Stimulated activated memory B cell treated with anti-CD40 and anti-IgM and Interleukin-4, amounts not matched to agents 10 μg/mL and 1 μg/mL and 100 μg/mL, for 72 hours (primary cell): ENCODE results near the gene RPL28.

Experiments used
- ATAC-seq: fragments of 150-1000 bp; cut with Tn5 transposase; 2 replicates; pipeline ENCODE4 v1.10.0; 2021
- H3K27ac Mint-ChIP-seq: one replicate; pipeline ENCODE4 v1.8.0; 2022; ENCODE audit warnings: mild to moderate bottlenecking, mixed read lengths
- H3K27me3 Mint-ChIP-seq: one replicate; pipeline ENCODE4 v1.8.0; 2022; ENCODE audit warnings: mixed read lengths
- H3K36me3 Mint-ChIP-seq: one replicate; pipeline ENCODE4 v1.8.0; 2022; ENCODE audit warnings: mixed read lengths
- H3K4me1 Mint-ChIP-seq: one replicate; pipeline ENCODE4 v1.8.0; 2022; ENCODE audit warnings: mixed read lengths
- H3K4me3 Mint-ChIP-seq: one replicate; pipeline ENCODE4 v1.8.0; 2022; ENCODE audit warnings: mild to moderate bottlenecking, moderate library complexity, mixed read lengths
- H3K9me3 Mint-ChIP-seq: one replicate; pipeline ENCODE4 v1.8.0; 2022; ENCODE audit warnings: mixed read lengths

Gene RPL28

DNA sequence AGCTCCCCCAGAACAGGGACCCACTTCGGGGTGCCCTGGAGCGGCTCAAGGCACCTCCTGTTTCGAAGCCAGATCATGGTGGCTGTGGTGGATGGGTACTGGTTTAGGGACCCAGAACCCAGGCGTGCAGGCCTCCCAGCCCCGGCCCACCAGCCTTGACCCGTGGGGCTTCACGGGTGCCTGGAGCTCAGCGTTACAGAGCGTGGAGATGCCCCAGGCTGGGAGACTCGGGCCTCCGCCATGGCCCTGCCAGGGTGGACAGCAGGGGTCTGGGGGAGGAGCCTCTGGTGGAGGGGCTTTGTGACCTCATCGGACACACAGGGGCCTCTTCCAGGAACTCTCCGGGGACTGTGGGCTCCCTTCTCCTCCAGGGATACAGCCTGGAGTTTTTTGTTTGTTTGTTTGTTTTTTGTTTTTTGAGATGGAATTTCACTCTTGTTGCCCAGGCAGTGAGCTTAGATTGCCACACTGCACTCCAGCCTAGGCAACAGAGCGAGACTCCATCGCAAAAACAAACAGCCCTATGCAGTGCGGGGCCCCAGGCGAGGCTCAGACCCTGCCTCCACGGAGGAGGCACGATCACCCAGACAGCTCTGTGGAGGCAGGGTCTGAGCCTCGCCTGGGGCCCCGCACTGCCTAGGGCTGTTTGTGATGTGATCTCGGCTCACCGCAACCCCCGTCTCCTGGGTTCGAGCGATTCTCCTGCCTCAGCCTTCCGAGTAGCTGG, 22.6 kb upstream of the RPL28 start, which contains the start of gene GARIN5B:
TSS of gene GARIN5B (minus strand) at position 271 of the 727 bp plus-strand sequence. CDS start at position 77, 194 bp downstream.
- no peak within 1 kb of the TSS for H3K27ac Mint-ChIP-seq

DNA sequence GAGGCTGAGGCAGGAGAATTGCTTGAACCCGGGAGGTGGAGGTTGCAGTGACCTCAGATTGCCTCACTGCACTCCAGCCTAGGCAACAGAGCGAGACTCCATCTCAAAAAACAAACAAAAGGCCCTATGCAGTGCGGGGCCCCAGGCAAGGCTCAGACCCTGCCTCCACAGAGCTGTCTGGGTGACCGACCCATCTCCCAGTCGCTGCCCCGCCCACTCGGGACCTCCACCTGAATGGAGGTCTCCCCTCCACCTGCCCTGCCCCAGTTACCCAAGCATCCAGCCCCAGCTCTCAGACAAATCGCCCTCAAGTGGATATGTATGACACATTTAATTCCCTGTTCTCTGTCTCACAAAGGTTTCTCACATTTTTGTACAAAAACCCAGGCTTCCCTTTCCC, 20.5 kb upstream of the RPL28 start:
- Mint-ChIP-seq H3K9me3 (no peaks in the 10 kb centered on the region), H3K36me3 (no peaks in the 10 kb centered on the region), H3K27ac (no peak overlapping the region), H3K27me3 (peaks cover 82% of the 10 kb centered on the region), H3K4me1 (peaks cover 11% of the 10 kb centered on the region), H3K4me3 (no peak overlapping the region)
- ATAC-seq, result no peak

More for the DNA sequence above, 22.6 kb upstream of the RPL28 start, which contains the start of gene GARIN5B:
- Mint-ChIP-seq H3K9me3 (no peaks in the 10 kb centered on the region), H3K36me3 (no peaks in the 10 kb centered on the region), H3K27me3 (peaks cover 80% of the 10 kb centered on the region), H3K4me1 (no peaks in the 10 kb centered on the region), H3K4me3 (no peak within 1 kb of the TSS)
- no peak for ATAC-seq

DNA sequence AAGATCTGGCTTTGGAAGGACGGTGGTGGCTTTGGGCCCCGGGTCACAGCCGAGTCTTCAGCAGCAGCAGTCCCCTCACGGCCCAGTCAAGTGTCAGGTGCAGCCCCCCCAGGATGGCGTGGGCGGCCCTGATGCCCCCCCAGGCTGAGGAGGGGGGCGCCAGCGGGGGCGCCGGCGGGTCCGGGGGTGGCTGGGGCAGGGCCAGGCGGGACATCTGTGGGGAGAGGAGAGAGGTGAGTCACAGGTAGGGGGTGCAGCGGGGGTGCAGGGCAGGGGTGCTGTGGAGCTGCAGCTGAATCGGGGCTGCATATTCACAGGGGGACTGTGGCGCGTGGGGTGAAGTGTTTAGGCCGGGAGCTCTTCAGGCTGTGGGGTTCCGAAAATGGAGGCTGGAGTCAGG, 19.8 kb upstream of the RPL28 start:
- Mint-ChIP-seq H3K4me1 (peaks cover 11% of the 10 kb centered on the region), H3K4me3 (no peak overlapping the region), H3K27me3 (peaks cover 85% of the 10 kb centered on the region), H3K36me3 (no peaks in the 10 kb centered on the region), H3K27ac (no peak overlapping the region), H3K9me3 (no peaks in the 10 kb centered on the region)
- ATAC-seq, result no peak

DNA sequence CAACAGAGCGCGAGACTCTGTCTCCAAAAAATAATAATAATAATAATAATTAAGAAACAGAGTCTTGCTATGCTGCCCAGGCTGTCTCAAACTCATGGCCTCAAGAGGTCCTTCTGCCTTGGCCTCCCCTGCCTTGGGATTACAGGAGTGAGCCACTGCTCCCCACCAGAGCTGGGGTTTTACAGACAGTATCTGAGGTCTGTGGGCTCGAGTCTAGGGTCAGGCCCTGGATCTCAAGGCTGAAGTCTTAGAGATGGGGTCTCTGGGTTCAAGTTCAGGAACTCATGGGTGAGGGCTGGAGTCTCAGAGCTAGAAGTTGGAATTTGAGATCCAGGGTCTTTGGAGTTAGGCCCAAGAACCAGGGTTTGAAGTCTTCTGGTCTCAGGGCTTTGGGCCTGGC, 18.9 kb upstream of the RPL28 start:
- no peak for ATAC-seq
- no peaks in the 10 kb centered on the region for H3K36me3 Mint-ChIP-seq
- no peak overlapping the region for H3K4me3 Mint-ChIP-seq
- H3K4me1 Mint-ChIP-seq, result peaks cover 11% of the 10 kb centered on the region
- no peaks in the 10 kb centered on the region for H3K9me3 Mint-ChIP-seq
- peaks cover 85% of the 10 kb centered on the region for H3K27me3 Mint-ChIP-seq
- no peak overlapping the region for H3K27ac Mint-ChIP-seq

DNA sequence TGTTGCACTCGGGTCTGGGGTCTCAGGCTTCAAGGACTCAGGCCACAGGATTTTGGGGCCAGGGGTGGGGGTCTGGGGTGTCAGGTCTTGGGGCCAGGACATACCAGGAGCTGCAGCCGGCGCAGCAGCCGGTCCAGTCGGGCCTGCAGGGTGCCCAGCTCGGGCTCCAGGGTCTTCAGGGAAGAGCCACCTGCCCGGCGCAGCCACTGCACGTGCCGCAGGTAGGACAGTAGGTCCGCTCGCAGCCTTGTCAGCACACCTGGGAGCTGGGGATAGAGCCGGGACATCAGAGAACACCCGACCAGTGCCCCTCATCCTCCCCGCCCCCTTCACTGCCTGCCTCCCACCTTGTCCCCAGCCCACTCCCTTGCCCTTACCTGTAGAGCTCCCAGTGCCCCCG, 17.6 kb upstream of the RPL28 start:
- Mint-ChIP-seq H3K27me3 (peaks cover 85% of the 10 kb centered on the region), H3K27ac (no peak overlapping the region), H3K36me3 (no peaks in the 10 kb centered on the region), H3K9me3 (no peaks in the 10 kb centered on the region), H3K4me1 (peaks cover 11% of the 10 kb centered on the region), H3K4me3 (no peak overlapping the region)
- no peak for ATAC-seq

DNA sequence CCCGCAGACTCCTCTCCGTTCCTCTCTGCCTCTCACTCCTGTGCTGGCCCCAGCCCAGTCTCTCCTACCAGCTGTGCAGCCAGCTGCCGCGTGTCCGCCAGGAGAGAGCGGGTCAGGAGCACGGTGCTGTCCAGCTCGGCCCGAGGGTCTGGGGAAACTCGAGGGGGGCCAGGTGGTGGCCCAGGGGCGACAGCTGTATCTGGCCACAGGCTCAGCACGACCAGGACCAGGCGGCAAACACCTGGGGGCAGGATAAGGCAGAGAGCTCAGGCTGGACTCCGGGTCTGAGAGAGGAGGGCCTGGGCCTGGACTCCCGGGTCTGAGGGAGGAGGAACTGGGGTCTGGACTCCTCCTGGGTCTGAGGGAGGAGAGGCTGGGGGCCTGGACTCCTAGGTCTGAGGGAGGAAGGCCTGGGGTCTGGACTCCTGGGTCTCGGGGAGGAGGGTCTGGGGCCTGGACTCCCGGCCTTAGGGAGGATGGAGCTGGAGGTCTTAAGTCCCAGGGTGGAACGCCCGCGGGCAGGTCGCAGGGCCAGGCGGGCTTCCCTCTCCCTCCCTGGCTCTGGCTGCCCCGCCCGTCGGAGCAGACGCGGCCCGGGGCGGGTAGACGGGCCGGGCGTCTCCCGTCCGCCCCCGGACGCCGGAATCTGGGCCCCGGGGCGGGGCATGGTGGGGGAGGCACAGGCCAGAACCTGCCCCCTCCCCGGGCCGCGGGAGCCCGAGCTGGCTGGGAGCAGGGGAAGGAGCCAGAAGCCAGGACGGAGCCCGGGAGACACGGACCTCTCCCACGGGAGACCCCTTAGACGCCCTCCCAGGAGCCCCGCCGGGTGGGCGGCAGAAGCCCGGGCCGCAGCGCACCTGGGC, 16.8 kb upstream of the RPL28 start:
- H3K27me3 Mint-ChIP-seq, result peaks cover 91% of the 10 kb centered on the region
- ATAC-seq, result peak; percentile 59
- peaks cover 17% of the 10 kb centered on the region for H3K4me1 Mint-ChIP-seq
- H3K27ac Mint-ChIP-seq, result no peak overlapping the region
- H3K4me3 Mint-ChIP-seq, result peak overlapping the region; percentile 42
- H3K9me3 Mint-ChIP-seq, result no peaks in the 10 kb centered on the region
- no peaks in the 10 kb centered on the region for H3K36me3 Mint-ChIP-seq

DNA sequence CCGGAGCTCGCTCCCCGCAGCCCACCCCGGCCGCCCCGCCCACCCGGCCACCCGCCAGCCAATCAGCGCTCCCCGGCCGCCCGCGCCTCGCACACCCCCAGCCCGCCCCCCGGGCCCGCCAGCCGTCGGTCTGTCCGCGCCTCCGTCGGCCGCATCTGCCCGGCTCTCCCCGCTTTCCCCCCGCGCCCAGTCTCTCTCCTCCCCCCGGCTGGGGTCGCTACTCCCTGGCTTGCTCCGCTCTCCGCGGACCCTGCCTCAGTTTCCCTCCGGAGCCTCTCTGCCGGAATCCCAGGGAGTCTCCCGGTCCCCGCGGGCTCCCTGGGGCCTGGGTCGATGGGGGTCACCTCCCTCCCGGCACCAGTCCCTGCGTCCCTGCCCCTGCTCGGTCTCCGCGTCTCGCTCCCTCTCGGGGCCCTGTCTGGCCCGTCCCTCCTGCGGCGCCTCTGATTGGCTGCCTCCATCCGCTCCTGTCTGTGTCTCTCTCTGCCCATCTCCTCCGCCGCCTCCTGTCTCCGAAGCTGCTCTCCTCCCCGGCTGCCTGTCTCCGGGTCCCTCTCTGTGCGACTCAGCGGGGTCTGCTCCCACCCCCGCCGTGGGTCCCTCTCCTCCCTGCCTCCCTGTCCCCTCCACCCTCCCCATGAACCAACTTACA, 16.0 kb upstream of the RPL28 start:
- Mint-ChIP-seq H3K4me1 (peaks cover 18% of the 10 kb centered on the region), H3K27me3 (peaks cover 92% of the 10 kb centered on the region), H3K9me3 (no peaks in the 10 kb centered on the region), H3K36me3 (no peaks in the 10 kb centered on the region), H3K4me3 (peak overlapping the region; percentile 69), H3K27ac (no peak overlapping the region)
- no peak for ATAC-seq

DNA sequence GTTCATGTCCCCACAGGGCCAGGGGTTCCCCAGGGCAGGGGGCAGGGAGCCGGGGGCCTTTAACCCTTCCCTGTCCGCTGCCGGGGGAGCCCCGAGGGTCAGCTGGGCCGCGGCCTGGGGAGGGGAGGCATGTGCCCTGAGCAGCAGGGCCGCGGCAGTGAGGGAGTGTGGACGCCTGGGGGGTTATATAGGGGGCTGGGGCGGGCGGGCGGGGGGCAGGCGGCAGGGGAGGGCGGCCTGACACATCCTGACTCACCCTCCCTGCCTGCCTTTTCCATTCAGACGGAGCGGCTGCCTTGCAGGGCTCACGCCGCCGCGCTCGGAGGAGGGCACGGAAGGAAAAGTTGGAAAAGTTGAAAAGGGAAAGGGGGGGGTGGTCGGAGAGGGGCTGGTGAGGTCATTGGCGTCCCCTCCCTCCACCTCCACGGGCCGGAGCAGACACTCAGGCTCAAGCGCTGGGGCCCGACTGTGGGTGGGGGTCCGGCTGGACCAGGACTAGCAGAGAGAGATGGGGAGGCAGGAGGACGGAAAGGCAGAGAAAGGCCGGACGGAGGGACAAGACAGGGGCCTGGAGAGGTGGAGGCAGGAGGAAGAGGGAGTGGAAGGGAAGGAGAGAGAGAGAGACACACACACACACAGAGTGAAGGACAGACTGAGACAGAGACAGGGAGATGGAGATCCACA, 15.3 kb upstream of the RPL28 start, which contains the start of gene IL11:
TSS of gene IL11 (minus strand) at position 159 of the 684 bp plus-strand sequence. CDS start at position 6, 153 bp downstream.
- Mint-ChIP-seq H3K4me1 (peaks cover 18% of the 10 kb centered on the region), H3K9me3 (no peaks in the 10 kb centered on the region), H3K27ac (no peak within 1 kb of the TSS), H3K27me3 (peaks cover 89% of the 10 kb centered on the region), H3K4me3 (peak within 1 kb of the TSS; percentile 69), H3K36me3 (no peaks in the 10 kb centered on the region)
- ATAC-seq, result no peak

DNA sequence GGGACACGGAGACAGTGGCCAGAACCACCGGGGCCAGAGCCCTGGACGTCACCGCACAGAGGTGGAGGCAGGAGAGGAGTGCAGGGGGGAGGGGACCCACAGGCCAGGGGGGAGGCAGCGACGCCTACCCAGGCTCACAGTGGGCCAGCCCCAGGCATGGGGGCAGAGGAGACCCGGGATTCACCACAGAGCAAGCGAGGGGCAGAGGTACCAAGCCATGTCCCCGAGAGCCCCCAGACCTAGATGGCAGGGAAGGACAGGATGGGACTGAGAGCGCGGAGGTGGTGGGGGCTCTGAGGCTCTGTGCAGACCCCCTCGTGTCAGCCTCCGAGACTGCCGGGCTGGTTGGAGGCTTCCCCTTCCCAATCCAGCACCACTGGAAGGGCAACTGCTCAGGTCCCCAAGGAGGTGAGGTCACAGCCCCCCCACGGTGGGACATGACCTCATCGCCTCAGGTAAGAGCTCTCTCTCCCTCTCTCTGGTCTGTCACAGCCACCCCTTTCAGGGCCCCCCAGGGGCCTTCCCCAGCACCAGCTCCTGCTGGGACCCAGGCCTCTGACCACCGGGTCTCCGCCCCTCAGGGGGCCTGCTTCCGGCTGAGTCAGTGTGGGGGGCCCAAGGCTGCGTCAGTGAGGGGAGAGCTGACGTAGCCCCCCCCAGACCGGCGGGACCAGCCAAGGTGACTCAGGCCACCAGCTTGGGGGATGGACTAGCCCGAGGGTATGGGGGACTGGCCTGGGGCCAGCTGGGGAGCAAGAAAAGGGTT, 13.2 kb upstream of the RPL28 start:
- no peak for ATAC-seq
- Mint-ChIP-seq H3K27me3 (peaks cover 85% of the 10 kb centered on the region), H3K27ac (no peak overlapping the region), H3K4me3 (no peak overlapping the region), H3K36me3 (no peaks in the 10 kb centered on the region), H3K4me1 (peaks cover 18% of the 10 kb centered on the region), H3K9me3 (no peaks in the 10 kb centered on the region)

DNA sequence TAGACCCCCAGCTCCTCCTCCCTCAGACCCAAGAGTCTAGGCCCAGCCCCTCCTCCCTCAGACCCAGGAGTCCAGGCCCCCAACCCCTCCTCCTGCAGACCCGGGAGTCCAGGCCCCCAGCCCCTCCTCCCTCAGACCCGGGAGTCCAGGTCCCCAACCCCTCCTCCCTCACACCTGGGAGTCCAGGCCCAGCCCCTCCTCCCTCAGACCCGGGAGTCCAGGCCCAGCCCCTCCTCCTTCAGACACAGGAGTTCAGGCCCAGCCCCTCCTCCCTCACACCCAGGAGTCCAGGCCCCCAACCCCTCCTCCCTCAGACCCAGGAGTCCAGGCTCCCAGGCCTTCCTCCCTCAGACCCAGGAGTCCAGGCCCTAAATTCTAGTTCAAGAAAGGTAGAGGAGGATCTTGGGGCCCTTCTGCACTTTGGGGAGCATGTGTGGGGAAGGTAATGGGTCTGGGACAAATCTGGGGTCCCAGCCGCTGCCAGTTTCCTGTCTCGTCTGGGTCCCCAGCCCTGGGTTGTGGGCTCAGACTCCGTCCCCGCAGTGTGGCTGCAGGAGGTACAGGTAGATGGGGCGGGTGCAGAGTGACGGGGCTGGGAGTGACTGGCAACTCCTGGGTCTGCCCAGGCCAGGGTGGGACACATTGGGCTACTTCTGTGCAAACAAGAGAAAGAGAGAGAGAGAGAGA, 12.3 kb upstream of the RPL28 start:
- ATAC-seq, result no peak
- no peaks in the 10 kb centered on the region for H3K36me3 Mint-ChIP-seq
- no peak overlapping the region for H3K4me3 Mint-ChIP-seq
- peaks cover 75% of the 10 kb centered on the region for H3K27me3 Mint-ChIP-seq
- H3K4me1 Mint-ChIP-seq, result peaks cover 18% of the 10 kb centered on the region
- no peaks in the 10 kb centered on the region for H3K9me3 Mint-ChIP-seq
- no peak overlapping the region for H3K27ac Mint-ChIP-seq

DNA sequence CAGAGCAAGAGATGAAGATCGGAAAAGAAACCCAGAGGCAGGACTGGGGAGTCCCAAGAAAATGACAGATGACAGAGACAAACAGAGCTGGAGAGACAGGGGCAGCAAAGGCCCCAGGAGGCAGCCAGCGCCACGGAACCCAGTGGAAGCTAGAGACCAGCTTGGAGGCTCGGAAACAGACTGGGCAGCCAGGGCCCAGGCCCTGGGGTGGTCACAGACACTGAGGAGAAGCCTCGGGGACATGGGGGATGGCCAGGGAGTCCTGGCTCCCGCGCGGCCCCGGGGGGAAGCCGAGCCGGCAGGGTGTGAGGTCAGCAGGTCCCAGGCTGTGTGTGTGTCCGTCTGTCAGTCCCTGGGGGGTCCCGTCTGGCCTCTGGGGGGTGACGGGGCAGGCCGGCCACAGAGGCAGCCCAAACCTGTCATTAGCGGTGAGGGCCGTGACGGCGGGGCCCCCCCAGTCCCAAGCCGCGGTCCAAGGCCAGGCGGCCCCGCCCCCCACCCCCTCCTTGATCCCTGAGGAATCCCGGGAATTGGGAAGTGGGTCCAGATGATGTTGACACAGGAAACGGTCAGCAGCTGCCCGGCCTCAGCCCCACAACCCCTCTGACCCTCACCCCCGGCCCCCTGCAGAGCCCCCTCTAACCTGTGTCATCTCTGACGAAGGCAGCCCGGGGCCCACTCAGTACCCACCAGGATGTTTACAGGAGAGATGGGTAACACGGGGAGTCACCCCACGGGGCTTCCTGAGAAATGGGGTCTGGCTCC, 11.6 kb upstream of the RPL28 start:
- Mint-ChIP-seq H3K36me3 (no peaks in the 10 kb centered on the region), H3K4me3 (no peak overlapping the region), H3K27me3 (peaks cover 68% of the 10 kb centered on the region), H3K4me1 (peaks cover 13% of the 10 kb centered on the region), H3K9me3 (no peaks in the 10 kb centered on the region), H3K27ac (no peak overlapping the region)
- ATAC-seq, result no peak

DNA sequence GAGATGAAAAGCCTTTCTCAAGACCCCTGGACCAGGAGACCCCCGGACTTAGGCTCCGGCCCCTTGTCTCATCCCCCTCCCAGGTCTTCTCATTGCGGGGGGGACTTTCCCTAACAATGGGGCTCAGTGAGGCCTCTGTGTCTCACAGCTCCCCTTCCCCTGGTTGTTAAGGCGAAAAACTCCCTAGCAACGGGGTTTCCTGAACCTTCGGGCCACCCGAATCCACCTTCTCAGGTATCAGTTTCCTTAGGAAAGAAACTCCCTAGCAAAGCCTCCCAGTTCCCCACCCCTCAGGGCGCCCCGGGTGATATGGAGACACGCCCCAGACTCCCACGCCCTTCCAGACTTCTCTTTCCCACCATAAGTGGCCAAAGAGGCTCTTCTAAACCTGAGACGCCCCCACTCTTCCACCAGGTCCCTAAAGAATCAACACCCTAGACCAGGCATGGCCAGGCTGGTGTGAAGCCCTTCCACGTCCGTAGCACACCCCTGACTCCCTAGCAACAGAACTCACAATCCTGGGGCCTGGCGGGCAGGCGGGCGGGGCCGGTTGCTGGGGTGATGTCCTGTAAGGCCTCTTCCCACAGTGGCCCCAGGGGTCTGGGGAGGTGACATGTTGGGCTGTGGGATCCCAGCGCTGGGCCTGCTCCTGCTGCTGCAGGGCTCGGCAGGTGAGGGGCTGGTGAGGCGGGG, 9.3 kb upstream of the RPL28 start, which contains the start of gene TMEM190:
TSS of gene TMEM190 (plus strand) at position 586 of the 693 bp plus-strand sequence. CDS start at position 614, 28 bp downstream.
- Mint-ChIP-seq H3K27me3 (peaks cover 49% of the 10 kb centered on the region), H3K4me3 (no peak within 1 kb of the TSS), H3K27ac (no peak within 1 kb of the TSS), H3K9me3 (no peaks in the 10 kb centered on the region), H3K36me3 (no peaks in the 10 kb centered on the region), H3K4me1 (peaks cover 6% of the 10 kb centered on the region)
- ATAC-seq, result no peak
